Epidermal melanocyte (primary cell): ENCODE results near the gene GPR12.
"Not testable (repeated sequence)": the region's sequence is repeated elsewhere in the genome, so short reads cannot be mapped to it uniquely, and the experiment has no call there.

Experiments used
- DNase-seq: peaks from one replicate; pipeline ENCODE4 v3.0.0; 2011; ENCODE audit warnings: low spot score; ENCODE audit not compliant: insufficient read length

The GPR12 gene

DNA sequence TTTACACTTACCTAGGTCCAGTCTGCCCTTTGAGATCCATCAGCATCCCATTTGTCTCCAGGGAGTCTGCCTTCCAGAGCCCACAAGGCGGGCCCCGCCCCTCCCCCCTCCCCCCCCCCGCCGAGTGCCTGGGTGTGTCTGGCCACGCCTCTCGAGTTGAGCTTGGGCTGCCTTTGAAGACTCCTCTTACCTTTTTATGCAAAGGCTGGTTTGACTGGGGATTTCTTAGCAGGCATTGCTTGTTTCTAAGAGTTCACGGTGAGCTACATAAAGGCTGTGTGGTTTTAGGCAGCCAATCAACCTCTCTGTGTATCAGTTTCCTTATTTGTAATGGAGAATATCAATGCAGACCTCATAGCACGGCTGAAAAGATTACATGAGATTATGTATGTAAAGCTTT, 11.3 kb downstream of the GPR12 start:
- no peak for DNase-seq

GRCh38 chr13:26747706-26748105, 12.9 kb downstream of the GPR12 start:
- DNase-seq, result no peak

DNA sequence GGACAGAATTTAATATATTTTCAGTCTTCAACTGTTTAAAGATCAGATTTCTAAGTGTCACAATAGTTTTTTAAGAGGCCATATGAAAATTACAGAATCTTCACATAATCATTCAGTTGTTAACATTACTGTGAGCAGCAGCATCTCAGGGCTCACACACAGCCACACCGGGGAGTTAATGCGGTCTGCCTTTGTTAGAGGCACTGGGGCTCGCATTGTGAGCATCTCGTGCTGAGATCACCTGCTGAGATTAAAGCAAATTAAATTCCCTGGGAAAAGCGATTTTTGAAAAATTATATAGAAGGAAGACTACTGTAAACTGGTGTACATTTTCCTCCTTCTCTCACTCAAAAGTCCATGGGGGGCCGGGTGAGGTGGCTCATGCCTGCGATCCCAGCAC, 16.6 kb downstream of the GPR12 start:
- no peak for DNase-seq

DNA sequence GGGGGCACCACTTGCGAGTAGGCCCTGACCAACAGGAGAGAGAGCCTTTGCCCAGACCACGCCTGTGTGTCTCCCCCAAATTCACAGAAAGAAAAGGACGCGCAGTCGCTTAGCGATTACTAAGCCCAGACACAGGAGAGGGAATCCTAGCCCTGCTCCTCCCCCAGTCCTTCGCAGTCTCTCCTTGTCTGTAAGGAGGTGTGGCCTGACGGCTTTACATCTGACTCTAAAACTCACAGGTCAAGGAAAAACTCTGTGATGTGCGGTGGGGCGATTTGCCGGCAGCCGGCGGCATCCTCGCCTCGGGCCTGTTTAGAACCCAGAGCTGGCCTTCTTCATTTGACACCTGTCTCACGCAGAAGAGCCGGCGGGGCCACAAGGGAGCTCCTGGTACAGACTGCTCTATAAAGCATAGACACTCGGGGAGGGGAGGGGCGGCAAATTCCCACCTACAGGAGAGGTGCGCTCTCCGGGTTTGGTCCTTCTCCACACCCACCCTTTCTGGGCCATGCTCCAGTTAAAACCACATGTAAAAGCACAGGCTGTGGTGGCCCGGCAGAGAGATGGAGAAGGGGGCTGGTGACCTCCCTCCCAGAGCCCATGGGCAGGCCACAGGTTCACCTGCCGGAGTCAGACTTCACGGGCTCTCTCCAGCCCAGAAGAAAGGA, 17.8 kb downstream of the GPR12 start:
- DNase-seq, result no peak

DNA sequence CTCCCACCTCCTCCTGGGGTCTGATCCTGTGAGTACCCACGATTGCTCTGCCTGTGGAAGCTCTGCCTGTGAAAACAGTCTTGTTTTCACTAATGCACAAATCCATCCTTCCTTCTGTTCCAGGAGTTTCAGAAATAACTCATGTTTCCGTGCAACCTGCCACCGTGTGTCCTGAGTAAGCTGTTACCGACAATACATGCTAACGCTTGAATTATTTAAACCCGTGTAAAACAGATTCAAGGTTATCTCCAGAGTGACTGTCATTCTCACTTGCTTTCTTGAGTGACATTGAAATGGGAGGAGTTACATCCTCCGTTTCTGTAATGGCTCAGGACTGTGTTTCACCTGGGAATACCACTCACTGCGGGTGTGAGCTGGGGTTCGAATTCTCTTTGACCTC, 24.9 kb downstream of the GPR12 start:
- no peak for DNase-seq

GRCh38 chr13:26727633-26728032, 33.0 kb downstream of the GPR12 start:
- no peak for DNase-seq

DNA sequence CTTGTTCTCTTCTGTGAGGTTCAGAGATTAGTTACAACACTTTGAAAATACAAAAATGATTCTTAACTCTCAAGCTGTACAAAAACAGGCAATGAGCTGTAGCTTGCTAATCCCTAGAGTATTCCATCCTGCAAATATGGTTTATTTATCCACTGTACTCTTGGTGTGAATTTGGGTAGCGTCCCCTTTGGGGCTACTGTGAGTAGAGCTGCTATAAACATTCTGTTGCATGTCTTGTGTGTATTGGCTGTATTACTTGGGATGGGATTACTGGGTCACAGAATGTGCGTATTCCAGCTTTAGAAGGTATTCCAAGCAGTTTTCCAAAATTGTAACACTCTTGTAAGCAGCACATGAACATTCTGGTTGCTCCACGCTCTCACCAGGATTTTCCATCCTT, 33.5 kb downstream of the GPR12 start:
- no peak for DNase-seq

GRCh38 chr13:26726684-26727083, 33.9 kb downstream of the GPR12 start:
- no peak for DNase-seq

DNA sequence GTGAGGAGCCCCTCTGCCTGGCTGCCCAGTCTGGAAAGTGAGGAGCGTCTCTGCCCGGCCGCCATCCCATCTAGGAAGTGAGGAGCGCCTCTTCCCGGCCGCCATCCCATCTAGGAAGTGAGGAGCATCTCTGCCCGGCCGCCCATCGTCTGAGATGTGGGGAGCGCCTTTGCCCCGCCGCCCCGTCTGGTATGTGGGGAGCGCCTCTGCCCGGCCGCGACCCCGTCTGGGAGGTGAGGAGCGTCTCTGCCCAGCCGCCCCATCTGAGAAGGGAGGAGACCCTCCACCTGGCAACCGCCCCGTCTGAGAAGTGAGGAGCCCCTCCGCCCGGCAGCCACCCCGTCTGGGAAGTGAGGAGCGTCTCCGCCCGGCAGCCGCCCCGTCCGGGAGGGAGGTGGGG, 37.0 kb downstream of the GPR12 start:
- not testable (repeated sequence) for DNase-seq

DNA sequence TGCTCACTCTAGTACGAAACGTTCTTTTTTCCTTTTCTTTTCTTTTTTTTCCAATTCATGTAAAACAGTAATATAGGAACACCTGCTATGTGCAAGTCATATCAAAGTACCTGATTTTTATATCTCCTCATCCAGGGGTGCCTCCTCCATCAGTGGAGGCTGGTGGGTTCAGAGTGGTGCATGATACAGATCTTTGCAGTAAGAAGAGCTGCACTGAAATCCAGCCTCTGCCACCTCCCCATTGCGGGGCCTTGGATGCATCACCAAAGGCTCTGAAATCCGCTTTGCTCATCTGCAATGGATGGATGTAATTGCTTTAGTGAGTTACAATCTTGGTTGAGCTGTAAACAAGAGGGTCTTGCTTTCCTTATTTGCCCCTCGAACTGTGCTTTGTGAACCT, 38.3 kb downstream of the GPR12 start:
- DNase-seq, result no peak

DNA sequence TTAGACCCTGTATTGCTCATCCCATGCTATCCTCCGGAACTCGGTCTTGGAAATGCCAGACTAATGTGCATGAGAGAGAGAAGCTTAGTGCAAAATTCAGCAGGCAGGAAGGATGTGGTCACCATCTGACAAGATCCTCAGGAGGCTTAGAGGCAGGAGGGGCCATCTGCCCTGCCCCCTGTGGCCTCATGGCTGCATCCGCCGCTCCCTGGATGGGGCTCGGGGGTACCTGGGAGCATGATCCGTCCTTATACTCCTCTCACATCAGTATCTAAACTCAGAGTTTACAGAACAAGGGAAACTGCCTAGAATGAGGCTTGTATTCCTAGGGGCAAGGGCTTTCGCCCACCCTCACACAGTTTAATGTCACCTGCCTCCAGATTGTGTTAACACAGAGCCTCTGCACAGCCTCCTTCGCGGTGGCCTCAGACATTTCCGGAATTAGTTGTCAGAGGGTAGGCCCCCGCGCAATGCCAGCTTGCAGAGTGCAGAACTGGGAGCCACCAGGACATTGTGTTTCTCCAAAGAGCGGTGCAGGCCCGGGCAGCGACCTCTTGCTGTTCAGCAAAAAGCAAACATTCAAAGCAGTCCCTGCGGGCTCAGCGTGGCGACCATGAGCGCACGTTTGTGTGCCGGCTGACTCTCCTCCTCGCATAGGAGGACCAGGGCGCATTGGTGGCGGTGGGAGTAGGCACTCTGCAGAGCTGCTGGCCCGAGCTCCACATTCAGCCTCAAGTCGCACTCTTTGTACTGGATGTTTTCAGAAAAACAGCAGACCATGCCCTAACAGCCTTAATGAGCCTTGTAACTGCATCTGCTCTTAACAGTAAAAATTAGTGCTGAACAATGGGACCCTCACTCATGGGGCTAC, 39.1 kb downstream of the GPR12 start:
- DNase-seq, result no peak

DNA sequence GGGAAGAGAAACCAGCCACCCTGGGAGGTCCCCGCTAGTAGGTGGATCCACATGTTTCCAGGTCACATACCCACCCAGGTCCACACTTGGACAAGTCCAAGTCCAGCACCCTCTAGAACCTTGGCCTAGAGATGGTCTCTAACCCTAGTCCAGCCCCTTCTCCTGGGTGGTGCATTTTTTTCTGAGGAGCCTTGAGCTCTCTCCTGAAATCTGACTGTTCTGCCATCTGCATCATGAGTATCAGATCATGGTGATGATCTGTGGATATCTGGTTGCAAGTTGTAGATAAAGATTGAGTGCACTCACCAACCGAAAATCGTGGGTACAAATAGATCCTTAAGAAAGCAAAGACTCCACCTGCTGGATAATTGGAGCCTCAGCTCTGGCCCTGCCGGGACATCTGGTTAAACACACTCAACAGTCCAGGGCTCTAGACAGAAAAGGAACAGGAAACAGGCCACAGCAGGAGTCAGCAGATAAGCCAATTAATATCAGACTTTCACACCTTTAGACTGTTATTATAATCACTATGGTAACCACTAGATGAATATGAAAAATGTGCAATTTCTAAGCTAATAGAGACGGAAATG, 41.1 kb downstream of the GPR12 start:
- DNase-seq, result no peak

DNA sequence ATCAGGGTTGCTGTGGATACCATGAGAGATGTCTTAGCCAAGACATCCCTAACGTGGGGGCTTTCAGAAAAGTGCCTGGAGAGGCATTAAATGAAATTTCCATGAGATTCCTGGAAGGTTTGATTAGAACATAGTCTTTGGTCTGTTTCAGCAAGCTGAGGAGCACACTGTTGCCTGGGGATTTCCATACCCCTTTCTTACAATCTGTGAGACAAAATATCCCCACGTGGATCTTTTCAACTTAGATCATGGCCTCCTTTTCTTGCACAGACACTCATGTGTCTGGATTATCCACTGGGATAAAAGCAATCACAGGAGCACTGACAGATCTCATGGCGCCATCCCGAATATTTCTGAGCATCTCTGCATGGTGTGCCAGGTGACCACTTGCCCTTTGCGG, 41.7 kb downstream of the GPR12 start:
- DNase-seq, result no peak

DNA sequence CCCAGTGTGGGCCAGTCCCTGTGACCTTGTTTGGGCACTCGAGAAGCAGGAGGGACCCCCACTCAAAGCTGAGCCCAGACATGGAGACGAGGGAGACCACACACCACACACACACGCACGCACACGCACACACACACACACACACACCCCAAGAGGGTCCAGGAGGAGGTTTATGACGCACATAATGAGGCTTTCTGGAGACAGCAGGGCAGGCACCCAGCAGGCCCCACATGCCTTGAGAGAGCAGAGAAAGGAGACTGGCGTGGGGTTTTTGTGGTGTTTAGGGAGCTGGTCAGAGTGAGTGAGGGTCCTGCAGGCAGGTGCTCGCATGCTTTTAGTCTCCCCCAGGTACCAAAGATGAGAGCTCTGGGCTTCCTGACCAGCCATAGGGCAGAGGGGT, 42.4 kb downstream of the GPR12 start:
- DNase-seq, result no peak

- DNase-seq, result no peak
Observed at GRCh38 chr13:26716984-26717383, 43.6 kb downstream of the GPR12 start.

DNA sequence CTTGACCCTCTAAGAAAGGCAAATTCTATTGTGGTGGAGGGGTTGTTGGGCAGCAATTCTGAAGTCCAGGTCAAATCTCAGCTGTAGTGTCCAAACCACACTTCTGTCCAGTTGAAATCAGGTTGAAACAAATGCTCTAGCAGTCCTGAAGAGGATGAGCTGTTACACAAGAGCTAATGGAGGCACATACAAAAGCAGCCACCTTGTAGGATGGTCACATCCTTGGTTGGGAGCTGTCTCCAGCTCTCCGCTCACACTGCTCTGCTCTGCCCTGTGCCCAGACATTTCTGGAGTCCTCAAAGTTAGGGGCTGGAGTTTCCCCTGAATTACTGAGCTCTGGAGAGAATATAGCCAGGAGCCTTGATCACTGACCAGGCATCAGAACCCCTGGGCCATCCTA, 47.2 kb downstream of the GPR12 start:
- DNase-seq, result no peak

DNA sequence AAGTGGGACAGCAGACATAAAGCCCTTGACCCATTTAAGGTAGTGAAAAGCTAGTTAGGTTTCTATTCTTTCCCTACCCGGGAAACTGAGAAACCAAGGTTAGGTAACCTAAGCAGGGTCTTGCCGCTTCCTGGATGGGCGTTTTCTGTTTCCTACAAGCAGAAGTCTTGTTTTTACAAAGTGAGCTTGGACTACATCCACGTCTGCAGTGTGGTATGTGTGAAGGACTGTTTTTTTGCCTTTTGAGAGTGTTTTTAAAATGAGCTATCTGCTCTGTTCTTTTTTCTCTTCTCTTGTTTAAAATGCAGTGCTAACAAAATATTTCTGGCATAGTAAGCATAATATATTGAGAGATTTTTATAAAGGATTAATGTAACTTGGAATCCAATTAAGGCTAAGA, 49.4 kb downstream of the GPR12 start:
- DNase-seq, result no peak

DNA sequence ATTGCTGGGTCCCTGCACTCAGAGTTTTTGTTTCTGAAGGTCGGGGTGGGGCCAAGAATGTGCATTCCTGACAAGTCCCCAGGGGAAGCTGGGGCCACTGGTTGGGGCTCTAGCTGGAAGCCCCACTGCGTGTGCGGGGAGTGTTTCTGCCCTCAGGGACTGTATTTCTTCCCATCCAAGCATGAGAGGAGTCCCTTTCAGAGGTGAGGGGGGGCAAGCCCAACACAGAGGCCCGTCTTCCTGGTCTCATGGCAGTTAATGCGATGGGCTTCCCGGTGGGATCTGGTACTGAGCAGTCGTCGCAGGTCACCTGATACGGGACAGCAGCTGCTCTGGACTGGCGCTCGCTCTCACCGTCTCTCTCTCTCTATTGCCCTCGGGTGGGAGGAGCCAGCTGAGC, 50.4 kb downstream of the GPR12 start:
- DNase-seq, result no peak

- no peak for DNase-seq
Observed at GRCh38 chr13:26709461-26709860, 51.1 kb downstream of the GPR12 start.

- DNase-seq, result no peak
Observed at GRCh38 chr13:26708007-26708297, 52.6 kb downstream of the GPR12 start.

- no peak for DNase-seq
Observed at GRCh38 chr13:26707122-26708006, 53.2 kb downstream of the GPR12 start.

DNA sequence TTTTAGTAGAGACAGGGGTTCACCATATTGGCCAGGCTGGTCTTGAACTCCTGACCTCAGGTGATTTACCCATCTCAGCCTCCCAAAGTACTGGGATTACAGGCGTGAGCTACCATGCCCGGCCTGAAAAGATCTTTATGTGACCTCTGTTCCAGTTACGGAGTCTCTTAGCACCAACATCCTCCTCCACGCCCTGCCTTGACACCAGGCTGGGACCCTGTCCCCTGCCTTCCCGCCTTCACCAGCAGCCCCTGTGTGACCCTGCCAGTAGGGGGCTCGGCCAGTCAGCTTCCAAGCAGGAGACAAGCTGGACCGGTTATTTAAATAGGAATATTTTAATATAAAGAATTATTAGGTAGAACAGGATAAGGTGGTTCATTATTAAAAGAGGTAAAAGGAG, 54.2 kb downstream of the GPR12 start:
- no peak for DNase-seq
